NCI-H774 (cell line): ENCODE data around the gene TICAM2.
A peak's percentile ranks its signal among the peaks of the same experiment; 100 is the strongest.
"Not testable (repeated sequence)": the region's sequence is repeated elsewhere in the genome, so short reads cannot be mapped to it uniquely, and the experiment has no call there.

Experiments used
- DNase-seq: peaks from one replicate; lab custom pipeline; 2025; lab: John Stamatoyannopoulos, UW

The TICAM2 gene, protein sequence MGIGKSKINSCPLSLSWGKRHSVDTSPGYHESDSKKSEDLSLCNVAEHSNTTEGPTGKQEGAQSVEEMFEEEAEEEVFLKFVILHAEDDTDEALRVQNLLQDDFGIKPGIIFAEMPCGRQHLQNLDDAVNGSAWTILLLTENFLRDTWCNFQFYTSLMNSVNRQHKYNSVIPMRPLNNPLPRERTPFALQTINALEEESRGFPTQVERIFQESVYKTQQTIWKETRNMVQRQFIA

DNA sequence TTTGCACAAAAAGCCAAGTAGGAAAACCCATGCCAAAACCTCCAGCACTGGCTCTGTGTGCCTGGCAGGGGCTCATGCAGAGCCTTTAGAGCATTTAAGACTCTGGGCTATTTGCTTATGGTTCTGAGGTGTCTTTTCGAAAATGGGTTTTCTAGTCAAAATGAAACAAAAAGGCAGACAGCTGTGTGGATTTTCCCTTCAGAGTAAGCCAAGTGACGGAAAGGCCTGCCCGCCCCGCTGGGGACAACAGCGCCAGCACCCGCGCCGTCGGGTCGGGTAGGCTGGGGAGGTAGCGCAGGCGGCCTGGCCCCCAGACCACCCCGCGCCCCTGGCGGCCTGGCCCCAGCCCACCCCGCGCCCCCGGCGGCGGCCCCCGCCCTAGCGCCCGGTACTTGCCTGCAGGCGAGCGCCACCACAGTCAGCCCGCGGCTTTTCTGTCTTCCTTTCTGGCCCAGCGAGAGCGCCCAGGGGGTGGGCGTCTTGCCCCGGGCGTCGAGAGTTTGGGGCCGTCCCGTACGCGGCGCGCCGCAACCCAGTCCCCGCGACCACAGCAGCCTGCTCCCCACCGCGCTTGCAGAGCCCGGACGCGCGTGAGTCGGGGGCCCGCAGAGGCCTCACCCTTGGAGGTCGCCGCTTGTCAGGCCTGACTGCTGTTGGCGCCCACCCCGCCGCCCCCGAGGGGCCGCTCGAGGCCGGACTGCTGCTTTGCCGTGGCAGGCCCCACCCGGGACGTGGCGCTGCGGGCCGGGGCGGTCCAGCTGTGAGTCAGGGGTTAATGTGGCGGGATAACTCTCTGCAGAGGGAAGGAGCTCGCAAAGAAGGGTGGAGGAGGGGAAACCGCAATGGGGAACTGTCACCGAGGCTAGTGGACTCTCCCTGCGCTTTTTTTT lies at the start of gene TICAM2:
TSS of gene TICAM2 (minus strand) at position 779 of the 890 bp plus-strand sequence. CDS start 21,223 bp downstream, outside the sequence.
- DNase-seq: no peak

DNA sequence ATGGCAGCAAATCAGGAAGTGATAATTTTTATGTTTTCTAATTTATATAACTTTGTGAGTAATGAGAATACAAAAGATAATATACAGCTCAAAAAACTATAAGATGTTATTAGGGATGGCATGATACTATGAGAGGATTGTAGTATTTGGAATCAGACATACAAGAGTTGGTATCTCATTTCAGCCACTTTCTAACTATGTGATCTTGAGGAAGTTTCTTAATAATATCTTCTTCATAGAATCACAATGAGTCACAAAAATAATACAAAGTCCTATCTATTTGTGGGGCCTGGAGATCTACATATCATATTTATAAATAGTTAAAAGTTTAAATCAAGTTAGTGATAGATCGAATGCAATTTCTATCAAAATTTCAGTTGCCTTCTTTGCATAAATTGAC lies 47.3 kb upstream of the TICAM2 start:
- no peak for DNase-seq

DNA sequence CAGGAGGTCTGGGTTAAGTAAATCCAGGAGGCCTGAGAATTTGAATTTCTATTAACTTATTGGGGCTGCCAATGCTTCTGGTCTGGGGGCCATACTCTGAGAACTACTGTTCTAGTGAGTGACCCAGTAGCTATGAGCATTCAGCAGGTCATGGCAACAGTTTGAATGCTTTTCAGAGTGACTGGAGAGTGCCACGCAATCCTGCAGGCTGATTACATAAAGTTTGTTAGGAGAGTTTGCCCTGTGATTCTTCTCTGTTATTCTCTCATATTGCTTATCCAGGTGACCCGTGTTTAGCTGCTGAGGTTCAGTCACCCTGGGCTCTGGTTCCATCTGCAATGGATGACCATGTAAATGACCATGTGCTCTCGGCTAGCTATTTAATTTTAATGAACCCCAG lies 45.8 kb upstream of the TICAM2 start:
- DNase-seq: no peak

DNA sequence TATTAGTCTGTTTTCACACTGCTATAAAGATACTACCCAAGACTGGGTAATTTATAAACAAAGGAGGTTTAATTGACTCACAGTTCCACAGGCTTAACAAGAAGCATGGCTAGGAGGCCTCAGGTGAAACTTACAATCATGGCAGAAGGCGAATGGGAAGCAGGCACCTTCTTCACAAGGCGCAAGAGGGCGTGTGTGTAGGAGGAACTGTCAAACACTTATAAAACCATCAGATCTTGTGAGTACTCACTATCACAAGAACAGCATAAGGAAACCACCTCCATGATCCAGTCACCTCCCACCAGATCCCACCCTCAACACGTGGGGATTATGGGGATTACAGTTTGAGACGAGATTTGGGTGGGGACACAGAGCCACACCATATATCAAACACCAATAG lies 43.1 kb upstream of the TICAM2 start:
- not testable (repeated sequence) for DNase-seq

DNA sequence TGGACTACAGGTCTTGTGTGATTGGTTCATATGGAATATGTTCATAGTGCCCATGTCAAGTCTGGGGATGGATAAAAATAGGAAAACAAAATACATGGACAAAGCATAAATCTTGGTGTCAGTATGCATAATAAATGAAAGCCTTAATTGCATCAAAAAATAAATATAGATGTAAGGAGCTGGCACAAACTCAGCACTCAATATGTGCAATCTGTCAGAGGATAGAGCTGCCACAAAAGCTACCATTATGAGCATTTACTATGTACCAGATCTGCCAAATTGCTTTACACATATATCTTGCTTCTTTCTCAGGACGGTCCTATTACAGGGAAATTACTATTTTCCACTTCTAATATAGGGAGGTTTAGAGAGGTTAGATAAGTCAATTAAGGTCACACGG lies 41.8 kb upstream of the TICAM2 start:
- no peak for DNase-seq

DNA sequence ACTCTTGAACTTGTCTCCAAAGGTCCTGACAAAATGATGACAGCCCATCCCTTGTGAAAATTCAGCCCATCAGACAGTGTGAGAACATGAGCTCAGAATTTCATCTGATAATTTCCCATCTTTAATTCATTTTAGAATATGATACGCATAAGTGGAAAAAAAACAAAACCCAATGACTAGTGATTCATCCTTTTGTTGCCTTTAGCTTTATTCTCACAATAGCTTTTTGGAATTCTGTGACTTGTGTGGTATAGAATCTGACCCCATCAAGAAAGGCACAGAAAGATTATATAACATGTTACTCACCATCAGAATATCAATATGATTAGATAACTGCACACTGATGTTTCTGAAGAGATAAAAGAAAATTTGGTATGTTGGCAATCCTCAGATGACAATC lies 39.7 kb upstream of the TICAM2 start:
- no peak for DNase-seq

DNA sequence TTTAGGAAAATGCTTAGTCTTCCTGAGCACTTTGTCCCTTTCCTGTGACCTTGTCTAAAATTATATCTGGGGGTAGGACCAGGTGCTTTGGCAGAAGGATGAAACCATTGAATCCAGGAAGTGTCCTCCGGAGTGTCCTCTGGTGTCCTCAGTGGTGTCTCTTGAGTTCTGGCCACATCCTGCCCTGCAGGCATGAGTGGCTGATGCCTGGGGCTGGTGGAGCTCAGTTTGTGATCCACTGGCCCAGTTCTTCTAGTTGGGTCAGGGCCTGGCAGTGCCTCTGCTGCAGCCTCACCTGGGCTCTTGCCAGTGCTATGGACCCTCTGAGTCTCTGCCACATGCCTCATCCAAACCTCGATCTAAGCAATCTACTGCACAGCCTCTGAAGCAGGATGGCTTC lies 38.0 kb upstream of the TICAM2 start:
- no peak for DNase-seq

DNA sequence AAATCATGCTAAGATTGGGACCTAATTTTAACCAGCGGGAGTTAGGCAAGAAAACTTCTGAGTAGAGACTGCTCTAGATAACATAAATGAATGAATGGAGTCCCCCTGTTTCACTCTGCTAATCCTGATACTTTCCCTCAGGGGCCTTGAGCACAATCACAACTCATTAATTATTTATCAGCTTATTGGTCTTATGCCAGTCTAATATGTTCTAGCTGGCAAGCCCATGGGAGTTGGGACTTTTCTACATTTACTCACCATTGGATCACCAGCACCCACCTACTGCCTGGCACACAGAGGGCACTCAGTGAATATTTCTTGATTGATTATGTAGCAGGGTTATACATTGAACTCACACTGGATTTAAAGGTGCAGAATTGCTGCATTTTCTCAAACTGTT lies 37.1 kb upstream of the TICAM2 start:
- DNase-seq: no peak

DNA sequence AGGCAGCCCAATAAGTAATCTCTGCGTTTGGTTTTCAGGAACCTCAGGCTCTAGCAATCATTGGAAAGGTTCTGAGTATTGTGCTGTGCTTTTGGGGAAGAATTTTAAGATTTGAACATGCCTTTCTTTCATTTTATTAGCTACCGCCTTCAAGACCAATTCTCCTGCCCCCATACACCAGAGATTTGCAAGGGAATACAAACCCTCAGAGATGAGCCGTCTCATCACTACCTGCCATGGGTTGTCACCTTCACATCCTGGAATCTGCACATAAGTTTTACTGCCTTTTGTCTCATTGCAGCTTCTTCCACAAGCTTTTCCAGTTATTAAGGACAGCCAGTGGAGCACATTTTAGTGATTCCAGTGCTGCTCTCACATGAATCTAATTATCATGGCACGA lies 35.2 kb upstream of the TICAM2 start:
- no peak for DNase-seq

DNA sequence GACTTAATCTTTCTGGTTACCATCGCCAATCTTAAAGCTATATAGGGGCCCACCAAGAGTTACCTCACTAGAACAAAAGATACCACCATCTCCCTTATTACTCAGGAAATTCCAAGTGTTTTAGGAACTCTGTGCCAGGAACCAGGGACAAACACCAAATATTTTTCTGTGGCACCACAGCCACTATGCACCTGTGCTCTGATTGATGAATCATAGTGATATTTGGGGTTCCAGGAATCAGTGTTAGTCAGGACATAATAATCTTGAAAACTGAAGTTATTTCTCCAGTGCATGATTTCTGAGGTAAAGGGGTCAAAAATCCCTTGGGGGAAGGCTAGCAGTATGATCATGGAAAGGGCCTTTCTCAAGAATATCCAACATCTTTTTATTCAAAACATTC lies 33.7 kb upstream of the TICAM2 start:
- DNase-seq: no peak

DNA sequence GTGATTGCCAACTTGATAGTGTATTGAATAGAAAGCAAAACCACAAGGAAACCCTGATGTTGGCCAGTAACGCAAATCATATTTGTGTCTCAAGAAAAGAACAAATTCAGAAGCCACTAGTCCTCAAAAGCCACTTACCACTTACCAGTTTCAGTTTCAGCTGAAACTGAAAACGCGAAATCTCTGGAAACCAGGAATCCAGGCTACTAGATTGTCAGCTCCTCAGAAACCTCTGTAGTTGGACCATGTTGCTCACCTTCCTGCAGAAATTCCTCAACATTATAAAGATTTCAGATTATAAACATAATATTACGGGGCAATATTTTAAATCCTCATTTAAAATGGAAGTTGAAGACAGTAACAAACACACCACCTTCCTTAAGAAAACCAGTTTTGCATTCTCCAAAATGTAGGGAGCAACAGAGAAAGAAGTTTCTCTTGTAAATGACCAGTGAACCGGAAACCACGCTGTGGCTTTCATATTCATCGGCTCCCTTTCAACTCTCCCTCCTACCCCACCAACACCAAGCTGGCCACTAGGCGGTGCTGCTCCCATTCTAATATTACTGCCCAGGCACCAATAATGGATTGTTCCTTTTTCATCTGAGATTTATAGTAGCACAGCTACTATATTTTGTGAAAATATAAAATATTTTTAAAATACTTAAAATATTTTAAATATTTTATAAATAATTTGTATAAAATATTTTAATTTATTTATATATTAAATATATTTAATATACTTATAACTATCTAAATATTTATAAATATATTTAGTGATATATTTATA lies 32.3 kb upstream of the TICAM2 start:
- DNase-seq: peak; percentile 69

DNA sequence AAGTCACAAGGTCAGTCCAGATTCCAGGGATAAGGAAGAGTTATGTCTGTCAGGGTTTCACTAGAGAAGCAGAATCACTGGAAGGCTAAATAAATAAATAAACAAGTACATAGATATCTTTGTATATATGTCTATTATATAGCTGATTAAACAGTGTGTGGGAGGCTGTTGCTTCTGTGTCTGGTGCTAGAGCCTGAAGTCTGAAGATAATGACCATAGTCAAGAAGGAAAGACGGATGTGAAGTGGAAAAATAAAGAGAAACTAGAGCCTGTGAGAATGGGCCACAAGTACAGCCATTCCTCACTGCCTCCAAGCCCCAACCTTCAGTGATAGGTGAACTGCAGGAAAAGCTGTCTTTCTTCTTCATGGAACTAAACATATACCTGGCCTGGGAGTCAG lies 27.6 kb upstream of the TICAM2 start:
- no peak for DNase-seq

DNA sequence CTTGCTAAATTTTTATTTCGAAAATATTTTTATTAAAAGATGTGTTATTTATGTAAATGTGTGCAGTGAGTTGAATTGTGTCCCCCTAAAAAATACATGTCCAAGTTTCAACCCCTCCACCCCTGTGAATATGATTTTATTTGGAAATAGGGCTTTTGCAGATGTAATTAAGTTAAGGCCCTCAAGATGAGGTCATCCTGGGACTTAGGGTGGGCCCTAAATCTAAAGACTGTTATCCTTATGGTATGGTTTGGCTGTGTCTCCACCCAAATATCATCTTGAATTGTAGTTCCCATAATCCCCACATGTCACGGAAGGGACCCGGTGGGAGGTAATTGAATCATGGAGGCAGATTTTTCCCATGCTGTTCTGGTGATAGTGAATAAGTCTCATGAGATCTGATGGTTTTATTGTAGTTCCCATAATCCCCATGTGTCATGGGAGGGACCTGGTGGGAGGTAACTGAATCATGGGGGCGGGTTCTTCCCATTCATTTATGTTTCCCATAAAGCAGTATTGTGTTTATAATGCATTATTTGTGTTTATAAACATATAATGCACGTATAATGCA lies 25.1 kb upstream of the TICAM2 start:
- no peak for DNase-seq

DNA sequence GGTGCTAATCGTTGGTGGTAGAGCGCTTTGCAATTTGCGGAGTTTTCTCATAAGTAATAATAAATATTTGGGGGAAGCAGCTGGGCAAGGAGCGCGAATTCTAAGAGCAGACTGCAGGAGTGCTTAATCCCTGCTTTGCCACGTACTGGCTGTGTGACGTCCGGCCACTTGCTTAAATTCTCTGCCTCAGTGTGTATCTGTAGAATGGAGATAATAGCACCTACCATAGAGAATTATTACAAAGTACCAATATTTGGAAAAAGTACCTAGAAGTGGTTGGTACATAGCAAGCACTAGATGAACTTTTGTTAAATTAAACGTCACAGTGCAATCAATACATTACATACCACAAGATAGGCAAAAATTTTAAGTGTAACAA lies 24.2 kb upstream of the TICAM2 start:
- no peak for DNase-seq

DNA sequence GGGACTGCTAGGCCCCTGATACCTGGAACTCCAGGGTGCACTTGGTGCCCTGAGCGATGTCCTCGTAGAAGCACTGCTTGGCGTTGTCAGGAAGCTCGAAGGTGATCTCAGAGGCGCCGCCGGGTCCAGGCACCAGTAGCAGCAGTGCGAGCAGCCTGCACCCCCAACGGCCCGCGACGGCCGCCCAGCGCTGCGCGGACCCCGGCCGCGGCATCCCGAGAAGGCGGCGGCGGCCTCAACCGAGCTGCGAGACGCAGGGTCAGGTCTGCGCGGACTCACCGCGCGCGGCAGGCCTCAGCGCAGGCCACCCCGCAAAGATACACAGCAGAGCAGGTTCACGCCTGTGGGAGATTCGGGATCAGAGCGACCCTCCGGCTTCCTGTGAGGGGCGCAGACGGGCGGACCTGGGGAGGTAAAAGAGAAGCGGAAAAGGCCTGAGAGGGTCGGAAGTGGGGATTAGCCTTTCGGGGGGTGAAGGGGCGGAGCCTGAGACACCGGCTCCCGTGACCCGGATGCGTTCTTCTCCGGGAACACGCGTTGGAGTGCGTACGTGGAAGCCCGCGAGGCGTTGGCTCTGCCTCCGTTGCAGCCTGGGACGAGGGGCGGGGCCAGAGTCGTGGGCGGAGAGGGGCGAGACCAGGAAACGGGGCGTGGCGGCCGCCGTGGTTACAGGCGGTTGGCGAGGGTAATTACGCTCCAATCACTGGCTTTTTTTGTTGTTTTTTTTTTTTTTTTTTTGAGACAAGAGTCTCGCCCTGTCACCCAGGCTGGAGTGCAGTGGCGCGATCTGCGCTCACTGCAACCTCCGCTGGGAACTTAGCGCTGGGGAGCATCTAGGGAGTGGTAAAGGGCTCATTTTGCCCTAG lies 23.5 kb upstream of the TICAM2 start, which contains the start of gene TMED7:
TSS of gene TMED7 (minus strand) at position 458 of the 866 bp plus-strand sequence. CDS start at position 214, 244 bp downstream.
- DNase-seq: peak; percentile 98

DNA sequence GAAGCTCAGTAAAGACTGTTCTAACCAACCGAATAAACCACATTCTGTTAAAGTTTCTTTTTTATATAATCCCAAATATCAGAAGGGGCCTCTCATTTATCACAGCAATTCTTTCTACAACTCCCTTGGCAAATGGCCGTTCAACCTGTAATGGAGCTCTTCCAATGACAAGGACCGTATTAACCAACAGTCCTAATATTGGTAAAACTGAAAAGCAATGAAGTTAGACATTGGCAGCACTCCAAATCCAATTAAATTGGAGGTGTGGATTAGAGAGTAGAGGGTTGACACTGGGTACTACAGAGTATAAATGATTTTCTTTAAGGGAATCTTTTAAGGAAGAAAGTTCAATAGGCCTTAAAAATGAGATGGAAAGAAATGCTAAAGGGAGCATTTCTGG lies 22.7 kb upstream of the TICAM2 start:
- no peak for DNase-seq

DNA sequence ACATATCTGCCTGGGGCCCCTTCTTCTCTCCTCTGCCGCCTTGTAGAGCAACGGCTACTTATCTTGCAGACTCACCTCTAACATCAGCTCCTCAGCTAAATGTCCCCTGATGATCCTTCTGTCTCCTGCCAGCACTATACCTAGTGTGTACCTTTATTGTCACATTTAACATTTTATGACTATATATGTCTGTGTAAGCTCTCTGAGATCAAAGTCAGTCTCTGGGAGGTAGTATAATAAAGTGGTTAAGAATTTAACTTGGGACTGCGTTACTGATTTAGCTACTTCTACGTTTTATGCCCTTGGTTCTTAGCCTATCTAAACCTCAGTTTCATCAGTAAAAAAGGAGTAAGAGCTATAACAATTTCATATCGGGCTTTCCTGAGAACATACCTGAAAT lies 21.4 kb upstream of the TICAM2 start:
- no peak for DNase-seq

DNA sequence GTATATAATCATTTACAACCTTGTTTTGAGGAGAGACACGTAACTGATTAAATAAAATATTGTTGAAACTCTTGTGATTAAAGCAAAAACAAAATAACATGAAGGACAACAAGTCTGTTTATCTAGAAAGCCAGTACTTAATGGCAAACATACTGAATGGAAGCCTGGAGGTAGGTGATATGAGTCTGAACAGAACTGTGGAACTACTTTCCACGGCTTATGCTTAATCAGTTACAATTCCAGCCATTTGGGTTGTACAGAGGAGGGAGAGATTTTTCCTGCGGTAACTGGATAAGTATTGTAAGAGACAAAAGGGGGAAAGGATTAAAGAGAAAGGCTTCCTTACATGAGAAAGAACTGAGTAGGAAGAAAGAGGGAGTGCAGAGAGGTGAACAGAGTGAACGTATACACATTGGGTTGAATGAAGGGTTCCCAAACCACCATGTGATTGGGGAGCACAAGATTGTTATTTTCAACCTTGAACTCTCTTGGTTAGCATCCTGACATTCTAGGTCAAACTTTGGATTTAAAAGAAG lies 19.2 kb upstream of the TICAM2 start:
- DNase-seq: no peak

DNA sequence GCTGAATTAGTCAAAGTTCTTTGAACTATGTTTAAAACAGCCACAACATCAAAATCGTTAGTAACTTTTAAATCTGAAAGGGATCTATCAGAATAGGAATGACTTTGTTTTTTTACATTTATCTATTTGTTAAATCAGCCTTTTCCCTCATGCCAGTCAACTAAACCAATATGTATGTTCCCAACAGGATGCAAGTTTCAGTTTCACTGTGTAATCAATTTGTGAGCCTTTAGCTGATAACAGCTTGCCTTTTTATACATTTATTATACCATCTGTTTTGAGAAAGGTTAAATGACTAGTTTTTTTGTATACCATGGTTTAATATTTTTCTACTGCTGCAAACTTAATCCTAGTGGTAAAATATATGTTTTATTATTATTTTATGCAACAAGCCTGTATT lies 14.6 kb upstream of the TICAM2 start:
- DNase-seq: no peak

DNA sequence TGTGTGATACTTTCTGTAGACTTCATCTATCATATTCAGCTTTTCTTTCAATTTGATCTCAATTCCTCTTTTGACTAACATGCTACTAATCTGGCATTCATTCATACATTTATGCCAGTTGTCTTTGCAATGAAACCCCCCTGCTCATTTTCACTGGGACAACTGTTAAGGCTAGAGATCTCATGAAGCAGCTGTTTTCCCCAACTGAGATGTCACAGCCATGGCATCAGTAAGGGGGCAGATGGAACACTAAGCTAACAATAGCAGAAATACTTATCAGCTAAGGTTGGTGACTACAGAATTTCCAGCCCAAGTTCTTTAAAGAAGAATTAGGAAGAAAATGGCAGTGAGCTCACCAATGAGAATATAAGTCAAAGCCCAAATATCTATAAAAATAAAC lies 14.2 kb upstream of the TICAM2 start:
- DNase-seq: no peak

DNA sequence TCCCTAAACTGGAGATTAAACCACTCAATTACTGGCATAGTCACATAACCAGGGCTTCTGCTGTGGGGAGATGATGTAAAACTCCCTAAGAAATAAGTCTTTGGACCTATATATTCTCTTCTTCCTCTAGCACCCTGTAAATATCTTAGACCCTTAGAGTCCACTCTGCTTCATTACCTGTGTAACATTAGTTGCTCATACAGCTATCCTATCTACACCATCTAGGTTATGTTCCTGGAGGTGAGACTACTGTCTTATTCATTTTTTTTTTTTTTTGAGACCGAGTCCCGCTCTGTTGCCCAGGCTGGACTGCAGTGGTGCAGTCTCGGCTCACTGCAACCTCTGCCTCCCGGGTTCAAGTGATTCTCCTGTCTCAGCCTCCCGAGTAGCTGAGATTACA lies 9.6 kb upstream of the TICAM2 start:
- no peak for DNase-seq
